Raji (cell line): ENCODE measurements around the gene COQ8B.

ENCODE experiments used
- POLR2A ChIP-seq: IDR thresholded peaks from 2 replicates; pipeline ENCODE4 v1.6.1; 2011; ENCODE audit warnings: low read depth, low read length, control low read depth; ENCODE audit not compliant: insufficient read depth

Gene COQ8B

DNA sequence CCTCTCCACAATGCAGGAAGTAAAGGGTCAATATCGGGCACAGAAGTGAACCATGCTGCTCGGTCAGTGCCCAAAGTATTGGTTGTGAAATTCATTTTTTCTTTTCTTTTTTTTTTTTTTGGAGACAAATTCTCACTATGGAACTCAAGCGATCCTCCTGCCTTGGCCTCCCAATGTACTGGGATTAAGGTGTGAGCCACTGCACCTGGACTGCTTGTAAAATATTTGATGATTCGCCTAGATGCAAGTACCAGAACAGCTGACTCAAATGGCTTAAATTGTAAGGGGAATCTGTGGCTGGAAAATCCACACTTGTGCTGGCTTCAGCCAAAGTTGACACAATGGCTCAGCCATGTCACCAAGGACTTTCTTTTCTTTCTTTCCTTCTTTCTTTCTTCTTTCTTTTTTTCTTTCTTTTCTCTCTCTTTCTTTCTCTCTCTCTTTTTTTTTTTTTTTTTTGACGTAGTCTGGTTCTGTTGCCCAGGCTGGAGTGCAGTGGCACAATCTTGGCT, 69.9 kb downstream of the COQ8B start:
- no peak for TF ChIP-seq POLR2A

DNA sequence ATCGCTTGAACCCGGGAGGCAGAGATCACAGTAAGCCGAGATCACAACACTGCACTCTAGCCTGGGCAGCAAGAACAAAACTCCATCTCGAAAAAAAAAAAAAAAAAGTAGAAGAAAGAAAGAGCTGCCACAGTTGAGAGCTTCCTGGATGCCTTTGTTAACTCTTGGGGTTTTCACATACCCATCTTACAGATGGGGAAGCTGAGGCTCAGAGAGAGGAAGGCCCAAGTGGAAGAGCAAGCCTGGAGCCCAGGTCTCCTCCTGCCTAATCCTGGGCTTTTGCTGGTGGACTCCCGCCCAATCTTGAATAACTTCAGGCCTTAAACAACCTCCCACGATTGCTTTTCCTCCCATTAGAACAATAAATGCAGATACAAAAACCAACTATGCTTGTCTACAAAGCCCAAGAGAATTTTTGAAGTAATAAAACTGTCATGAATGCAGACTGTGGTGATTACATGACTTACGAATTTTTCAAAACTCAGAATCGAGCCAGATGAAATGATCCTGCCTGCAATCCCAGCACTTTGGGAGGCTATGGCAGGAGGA, 73.9 kb downstream of the COQ8B start:
- no peak for TF ChIP-seq POLR2A

DNA sequence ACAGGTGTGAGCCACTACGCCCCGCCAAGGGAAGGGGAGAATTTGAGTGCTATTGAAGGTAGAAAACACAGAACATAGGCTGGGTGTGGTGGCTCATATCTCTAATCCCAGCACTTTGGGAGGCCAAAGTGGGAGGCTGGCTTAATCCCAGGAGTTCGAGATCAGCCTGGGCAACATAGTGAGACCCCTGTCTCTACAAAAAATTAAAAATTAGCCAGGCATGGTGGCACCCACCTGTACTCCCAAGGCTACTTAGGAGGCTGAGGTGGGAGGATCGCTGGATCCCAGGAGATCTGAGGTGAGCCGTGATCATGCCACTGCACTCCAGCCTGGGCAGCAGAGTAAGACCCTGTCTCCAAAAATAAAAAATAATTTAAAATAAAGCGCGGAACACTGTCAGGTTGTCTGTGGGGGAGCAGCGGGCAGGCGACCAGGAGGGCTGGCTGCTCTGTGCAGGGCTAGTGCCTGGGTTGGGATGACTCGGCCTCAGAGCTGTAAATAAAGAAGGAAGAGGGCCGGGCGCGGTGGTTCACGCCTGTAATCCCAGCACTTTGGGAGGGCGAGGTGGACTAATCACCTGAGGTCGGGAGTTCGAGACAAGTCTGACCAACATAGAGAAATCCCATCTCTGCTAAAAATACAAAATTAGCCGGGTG, 74.5 kb downstream of the COQ8B start:
- TF ChIP-seq POLR2A = no peak
